HepG2 (cell line): Measurements from ENCODE around the gene ETF1. TPM values are rescaled to one million over a fixed set of nuclear protein-coding genes. Genes with fewer than 3 reads are reported as not detected.

Source experiments
- CREB1 ChIP-seq, 2 experiments: fragments of 450-650 bp in 1 of 2; IDR thresholded peaks; 2 replicates each; pipeline ENCODE4 v1.6.1; 2016 to 2017; ENCODE audit warnings: control low read depth in 1 of 2, mild to moderate bottlenecking in 1 of 2, missing compliant biosample characterization in 1 of 2, missing genetic modification characterization in 1 of 2
- EEA1 ChIP-seq: sonication (generic); formaldehyde crosslinking; IDR thresholded peaks from 2 replicates; pipeline ENCODE4 v1.5.1; 2020; ENCODE audit warnings: mild to moderate bottlenecking, missing genetic modification reagents, borderline replicate concordance
- FOXA1 ChIP-seq, 2 experiments: fragments of 450-650 bp in 1 of 2; sonication (generic) in 1 of 2; formaldehyde crosslinking in 1 of 2; IDR thresholded peaks; 2 replicates each; pipeline versions ENCODE4 v1.4.0 to v1.6.1; 2016 to 2020; ENCODE audit warnings: missing genetic modification reagents in 1 of 2
- PCBP2 ChIP-seq: fragments of 200-400 bp; formaldehyde crosslinking; optimal IDR thresholded peaks from 2 replicates; pipeline ENCODE3; 2018; ENCODE audit warnings: low read length, low read depth; ENCODE audit not compliant: poor library complexity, severe bottlenecking
- SRF ChIP-seq: IDR thresholded peaks from 2 replicates; pipeline ENCODE4 v1.6.1; 2011; ENCODE audit warnings: mild to moderate bottlenecking, low read depth, low read length, moderate library complexity
- SYNCRIP ChIP-seq: fragments of 200-400 bp; formaldehyde crosslinking; IDR thresholded peaks from 2 replicates; pipeline ENCODE4 v1.6.1; 2018; ENCODE audit warnings: mild to moderate bottlenecking, low read depth, low read length; ENCODE audit not compliant: insufficient read depth
- ZFP37 ChIP-seq: sonication (generic); formaldehyde crosslinking; IDR thresholded peaks from 2 replicates; pipeline ENCODE4 v1.4.0; 2020; ENCODE audit warnings: missing genetic modification reagents, borderline replicate concordance
- ZNF180 ChIP-seq: sonication (generic); formaldehyde crosslinking; IDR thresholded peaks from 2 replicates; pipeline ENCODE4 v1.4.0; 2020; ENCODE audit warnings: low read depth, missing genetic modification reagents, borderline replicate concordance
- ZNF615 ChIP-seq: sonication (generic); formaldehyde crosslinking; IDR thresholded peaks from 2 replicates; pipeline ENCODE4 v1.5.0; 2020; ENCODE audit warnings: mild to moderate bottlenecking, missing genetic modification reagents, borderline replicate concordance
- ZNF619 ChIP-seq: sonication (generic); formaldehyde crosslinking; IDR thresholded peaks from 2 replicates; pipeline ENCODE4 v1.4.0; 2020; ENCODE audit warnings: mild to moderate bottlenecking, missing genetic modification reagents
- ZSCAN30 ChIP-seq: sonication (generic); formaldehyde crosslinking; IDR thresholded peaks from 2 replicates; pipeline ENCODE4 v1.5.0; 2020; ENCODE audit warnings: mild to moderate bottlenecking, missing genetic modification reagents
- polyA plus RNA-seq, 8 experiments: library from polyadenylated mRNA; depleted of rRNA in 3 of 8; stranded (reverse) in 7 of 8; unstranded in 1 of 8; fragments of >200 nt; fragmentation: Illumina TruSeq in 4 of 8; extraction: Trizol in 4 of 8; gene quantifications; 2 replicates each; pipeline versions ENCODE4 v1.2.1 to v1.2.3, GENCODE V29; 2011 to 2016; ENCODE audit warnings: low read depth in 4 of 8, missing spikeins in 1 of 8, mixed read lengths in 1 of 8; ENCODE audit not compliant: insufficient read depth in 1 of 8
- total RNA-seq, 5 experiments: library from RNA; depleted of rRNA; stranded (reverse); fragments of >200 nt; fragmentation: Illumina TruSeq; extraction: Trizol; gene quantifications; 2 replicates each; pipeline ENCODE4 v1.2.3, GENCODE V29; 2016; ENCODE audit warnings: low read depth in 1 of 5
- TF ChIP-seq, protein P1 (sequence below): sonication (generic); formaldehyde crosslinking; IDR thresholded peaks from 2 replicates; pipeline ENCODE4 v1.4.0; 2020; ENCODE audit warnings: missing genetic modification reagents
- TF ChIP-seq, protein P2 (sequence below): IDR thresholded peaks from 2 replicates; pipeline ENCODE4 v1.6.1; 2018; ENCODE audit warnings: missing genetic modification reagents, mild to moderate bottlenecking, missing compliant biosample characterization
- TF ChIP-seq, protein P3 (sequence below): sonication (generic); formaldehyde crosslinking; IDR thresholded peaks from 2 replicates; pipeline ENCODE4 v1.5.1; 2020; ENCODE audit warnings: mild to moderate bottlenecking, missing genetic modification reagents, moderate library complexity
- TF ChIP-seq, protein P4 (sequence below): sonication (generic); formaldehyde crosslinking; IDR thresholded peaks from 2 replicates; pipeline ENCODE4 v1.8.0; 2022; ENCODE audit warnings: low read depth, missing genetic modification reagents
- TF ChIP-seq, protein P5 (sequence below): sonication (generic); formaldehyde crosslinking; IDR thresholded peaks from 2 replicates; pipeline ENCODE4 v1.4.0; 2020; ENCODE audit warnings: missing genetic modification reagents

Gene ETF1
- total and polyA plus RNA-seq, 2 of the 13 experiments (the other 11 are each of a cell fraction or from before 2014, with no cell fraction given) = 52.1 to 184 TPM

DNA sequence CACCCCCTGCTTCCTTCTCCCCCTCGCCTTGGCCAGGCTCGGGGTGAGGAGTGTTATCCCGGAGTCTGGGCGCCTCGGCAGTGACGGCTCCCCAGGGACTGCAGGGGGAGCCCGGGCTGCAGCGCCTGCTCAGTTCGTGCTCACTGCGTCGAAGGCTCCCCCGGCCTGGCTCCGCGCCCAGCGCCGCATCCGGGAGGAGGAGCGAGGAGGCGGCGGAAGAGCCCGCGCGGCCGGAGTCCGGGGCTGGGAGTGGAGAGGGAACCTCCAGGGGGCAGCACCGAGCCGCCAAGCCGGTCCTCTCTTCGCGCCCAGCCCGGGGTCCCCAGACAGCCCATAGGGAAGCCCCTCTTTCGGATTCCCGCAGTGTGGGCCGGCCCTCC, 79.0 kb downstream of the ETF1 start (continued):
- TF ChIP-seq SYNCRIP (no peak), PCBP2 (no peak), ZNF619 (CRISPR knock-in tag) (no peak), SRF (peak; percentile 21), ZSCAN30 (CRISPR knock-in tag) (0 out of 2 replicates have a peak, but pooled peaks have one; percentile 56), ZNF180 (no peak), EEA1 (CRISPR knock-in tag) (no peak; the same call in 1 of the 2 replicates), ZNF615 (no peak), CREB1 (IDR thresholded peaks at IDR 0.05) (no peak), CREB1 (CRISPR knock-in tag; IDR thresholded peaks at IDR 0.05) (peak; percentile 28; the same call in 1 of the 2 replicates), ZFP37 (0 out of 2 replicates have a peak, but pooled peaks have one; percentile 33), FOXA1 (IDR thresholded peaks at IDR 0.05) (no peak), FOXA1 (CRISPR knock-in tag; IDR thresholded peaks at IDR 0.05) (no peak)
- TF ChIP-seq, protein P1, sequence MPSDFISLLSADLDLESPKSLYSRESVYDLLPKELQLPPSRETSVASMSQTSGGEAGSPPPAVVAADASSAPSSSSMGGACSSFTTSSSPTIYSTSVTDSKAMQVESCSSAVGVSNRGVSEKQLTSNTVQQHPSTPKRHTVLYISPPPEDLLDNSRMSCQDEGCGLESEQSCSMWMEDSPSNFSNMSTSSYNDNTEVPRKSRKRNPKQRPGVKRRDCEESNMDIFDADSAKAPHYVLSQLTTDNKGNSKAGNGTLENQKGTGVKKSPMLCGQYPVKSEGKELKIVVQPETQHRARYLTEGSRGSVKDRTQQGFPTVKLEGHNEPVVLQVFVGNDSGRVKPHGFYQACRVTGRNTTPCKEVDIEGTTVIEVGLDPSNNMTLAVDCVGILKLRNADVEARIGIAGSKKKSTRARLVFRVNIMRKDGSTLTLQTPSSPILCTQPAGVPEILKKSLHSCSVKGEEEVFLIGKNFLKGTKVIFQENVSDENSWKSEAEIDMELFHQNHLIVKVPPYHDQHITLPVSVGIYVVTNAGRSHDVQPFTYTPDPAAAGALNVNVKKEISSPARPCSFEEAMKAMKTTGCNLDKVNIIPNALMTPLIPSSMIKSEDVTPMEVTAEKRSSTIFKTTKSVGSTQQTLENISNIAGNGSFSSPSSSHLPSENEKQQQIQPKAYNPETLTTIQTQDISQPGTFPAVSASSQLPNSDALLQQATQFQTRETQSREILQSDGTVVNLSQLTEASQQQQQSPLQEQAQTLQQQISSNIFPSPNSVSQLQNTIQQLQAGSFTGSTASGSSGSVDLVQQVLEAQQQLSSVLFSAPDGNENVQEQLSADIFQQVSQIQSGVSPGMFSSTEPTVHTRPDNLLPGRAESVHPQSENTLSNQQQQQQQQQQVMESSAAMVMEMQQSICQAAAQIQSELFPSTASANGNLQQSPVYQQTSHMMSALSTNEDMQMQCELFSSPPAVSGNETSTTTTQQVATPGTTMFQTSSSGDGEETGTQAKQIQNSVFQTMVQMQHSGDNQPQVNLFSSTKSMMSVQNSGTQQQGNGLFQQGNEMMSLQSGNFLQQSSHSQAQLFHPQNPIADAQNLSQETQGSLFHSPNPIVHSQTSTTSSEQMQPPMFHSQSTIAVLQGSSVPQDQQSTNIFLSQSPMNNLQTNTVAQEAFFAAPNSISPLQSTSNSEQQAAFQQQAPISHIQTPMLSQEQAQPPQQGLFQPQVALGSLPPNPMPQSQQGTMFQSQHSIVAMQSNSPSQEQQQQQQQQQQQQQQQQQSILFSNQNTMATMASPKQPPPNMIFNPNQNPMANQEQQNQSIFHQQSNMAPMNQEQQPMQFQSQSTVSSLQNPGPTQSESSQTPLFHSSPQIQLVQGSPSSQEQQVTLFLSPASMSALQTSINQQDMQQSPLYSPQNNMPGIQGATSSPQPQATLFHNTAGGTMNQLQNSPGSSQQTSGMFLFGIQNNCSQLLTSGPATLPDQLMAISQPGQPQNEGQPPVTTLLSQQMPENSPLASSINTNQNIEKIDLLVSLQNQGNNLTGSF (CRISPR knock-in tag) = no peak
- TF ChIP-seq, protein P2, sequence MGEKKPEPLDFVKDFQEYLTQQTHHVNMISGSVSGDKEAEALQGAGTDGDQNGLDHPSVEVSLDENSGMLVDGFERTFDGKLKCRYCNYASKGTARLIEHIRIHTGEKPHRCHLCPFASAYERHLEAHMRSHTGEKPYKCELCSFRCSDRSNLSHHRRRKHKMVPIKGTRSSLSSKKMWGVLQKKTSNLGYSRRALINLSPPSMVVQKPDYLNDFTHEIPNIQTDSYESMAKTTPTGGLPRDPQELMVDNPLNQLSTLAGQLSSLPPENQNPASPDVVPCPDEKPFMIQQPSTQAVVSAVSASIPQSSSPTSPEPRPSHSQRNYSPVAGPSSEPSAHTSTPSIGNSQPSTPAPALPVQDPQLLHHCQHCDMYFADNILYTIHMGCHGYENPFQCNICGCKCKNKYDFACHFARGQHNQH = peak; percentile 69
- TF ChIP-seq, protein P3, sequence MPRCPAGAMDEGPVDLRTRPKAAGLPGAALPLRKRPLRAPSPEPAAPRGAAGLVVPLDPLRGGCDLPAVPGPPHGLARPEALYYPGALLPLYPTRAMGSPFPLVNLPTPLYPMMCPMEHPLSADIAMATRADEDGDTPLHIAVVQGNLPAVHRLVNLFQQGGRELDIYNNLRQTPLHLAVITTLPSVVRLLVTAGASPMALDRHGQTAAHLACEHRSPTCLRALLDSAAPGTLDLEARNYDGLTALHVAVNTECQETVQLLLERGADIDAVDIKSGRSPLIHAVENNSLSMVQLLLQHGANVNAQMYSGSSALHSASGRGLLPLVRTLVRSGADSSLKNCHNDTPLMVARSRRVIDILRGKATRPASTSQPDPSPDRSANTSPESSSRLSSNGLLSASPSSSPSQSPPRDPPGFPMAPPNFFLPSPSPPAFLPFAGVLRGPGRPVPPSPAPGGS (CRISPR knock-in tag) = no peak
- TF ChIP-seq, protein P4, sequence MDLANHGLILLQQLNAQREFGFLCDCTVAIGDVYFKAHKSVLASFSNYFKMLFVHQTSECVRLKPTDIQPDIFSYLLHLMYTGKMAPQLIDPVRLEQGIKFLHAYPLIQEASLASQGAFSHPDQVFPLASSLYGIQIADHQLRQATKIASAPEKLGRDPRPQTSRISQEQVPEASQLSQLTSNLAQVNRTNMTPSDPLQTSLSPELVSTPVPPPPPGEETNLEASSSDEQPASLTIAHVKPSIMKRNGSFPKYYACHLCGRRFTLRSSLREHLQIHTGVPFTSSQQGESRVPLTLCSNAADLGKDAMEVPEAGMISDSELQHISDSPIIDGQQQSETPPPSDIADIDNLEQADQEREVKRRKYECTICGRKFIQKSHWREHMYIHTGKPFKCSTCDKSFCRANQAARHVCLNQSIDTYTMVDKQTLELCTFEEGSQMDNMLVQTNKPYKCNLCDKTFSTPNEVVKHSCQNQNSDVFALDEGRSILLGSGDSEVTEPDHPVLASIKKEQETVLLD (CRISPR knock-in tag) = peak; percentile 63; the same call in 1 of the 2 replicates
- TF ChIP-seq, protein P5, sequence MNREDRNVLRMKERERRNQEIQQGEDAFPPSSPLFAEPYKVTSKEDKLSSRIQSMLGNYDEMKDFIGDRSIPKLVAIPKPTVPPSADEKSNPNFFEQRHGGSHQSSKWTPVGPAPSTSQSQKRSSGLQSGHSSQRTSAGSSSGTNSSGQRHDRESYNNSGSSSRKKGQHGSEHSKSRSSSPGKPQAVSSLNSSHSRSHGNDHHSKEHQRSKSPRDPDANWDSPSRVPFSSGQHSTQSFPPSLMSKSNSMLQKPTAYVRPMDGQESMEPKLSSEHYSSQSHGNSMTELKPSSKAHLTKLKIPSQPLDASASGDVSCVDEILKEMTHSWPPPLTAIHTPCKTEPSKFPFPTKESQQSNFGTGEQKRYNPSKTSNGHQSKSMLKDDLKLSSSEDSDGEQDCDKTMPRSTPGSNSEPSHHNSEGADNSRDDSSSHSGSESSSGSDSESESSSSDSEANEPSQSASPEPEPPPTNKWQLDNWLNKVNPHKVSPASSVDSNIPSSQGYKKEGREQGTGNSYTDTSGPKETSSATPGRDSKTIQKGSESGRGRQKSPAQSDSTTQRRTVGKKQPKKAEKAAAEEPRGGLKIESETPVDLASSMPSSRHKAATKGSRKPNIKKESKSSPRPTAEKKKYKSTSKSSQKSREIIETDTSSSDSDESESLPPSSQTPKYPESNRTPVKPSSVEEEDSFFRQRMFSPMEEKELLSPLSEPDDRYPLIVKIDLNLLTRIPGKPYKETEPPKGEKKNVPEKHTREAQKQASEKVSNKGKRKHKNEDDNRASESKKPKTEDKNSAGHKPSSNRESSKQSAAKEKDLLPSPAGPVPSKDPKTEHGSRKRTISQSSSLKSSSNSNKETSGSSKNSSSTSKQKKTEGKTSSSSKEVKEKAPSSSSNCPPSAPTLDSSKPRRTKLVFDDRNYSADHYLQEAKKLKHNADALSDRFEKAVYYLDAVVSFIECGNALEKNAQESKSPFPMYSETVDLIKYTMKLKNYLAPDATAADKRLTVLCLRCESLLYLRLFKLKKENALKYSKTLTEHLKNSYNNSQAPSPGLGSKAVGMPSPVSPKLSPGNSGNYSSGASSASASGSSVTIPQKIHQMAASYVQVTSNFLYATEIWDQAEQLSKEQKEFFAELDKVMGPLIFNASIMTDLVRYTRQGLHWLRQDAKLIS (CRISPR knock-in tag) = no peak
